UCSD-AML1 (cell line): ENCODE measurements around the gene FRMD1.

Source experiments
- DNase-seq: peaks from one replicate; lab custom pipeline; 2025; ENCODE audit not compliant: unreplicated experiment; lab: John Stamatoyannopoulos, UW

Gene FRMD1

DNA sequence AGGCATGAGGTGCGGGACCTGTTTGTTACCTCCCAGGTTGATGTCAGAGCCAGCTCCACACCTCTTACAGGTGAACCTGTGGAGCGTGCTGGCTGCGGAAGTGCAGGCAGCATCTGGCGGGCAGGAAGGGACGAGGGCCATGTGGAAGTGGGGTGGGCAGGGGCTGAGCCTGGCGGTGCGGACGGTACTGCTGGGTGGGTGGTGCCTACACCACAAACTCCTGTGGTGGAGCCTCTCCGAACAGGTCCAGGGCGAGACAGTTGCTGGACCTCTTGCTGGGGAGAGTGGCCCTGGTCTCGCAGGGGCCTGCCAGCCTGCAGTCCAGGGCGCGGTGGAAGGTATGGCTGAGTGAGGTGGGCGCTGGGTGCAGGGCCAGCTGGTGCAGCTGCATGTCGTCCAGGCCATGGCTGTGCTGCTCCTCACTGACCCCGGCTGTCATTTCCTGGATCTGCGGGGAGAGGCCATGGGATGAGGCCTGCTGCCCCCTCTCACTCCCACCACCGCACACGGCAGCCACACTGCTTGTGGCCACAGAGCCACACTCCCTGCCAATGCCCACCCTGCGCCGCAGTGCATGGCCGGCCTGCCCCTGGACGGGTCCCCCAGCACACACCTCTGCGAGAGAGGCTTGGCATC lies 22.0 kb downstream of the FRMD1 start:
- DNase-seq = no peak

DNA sequence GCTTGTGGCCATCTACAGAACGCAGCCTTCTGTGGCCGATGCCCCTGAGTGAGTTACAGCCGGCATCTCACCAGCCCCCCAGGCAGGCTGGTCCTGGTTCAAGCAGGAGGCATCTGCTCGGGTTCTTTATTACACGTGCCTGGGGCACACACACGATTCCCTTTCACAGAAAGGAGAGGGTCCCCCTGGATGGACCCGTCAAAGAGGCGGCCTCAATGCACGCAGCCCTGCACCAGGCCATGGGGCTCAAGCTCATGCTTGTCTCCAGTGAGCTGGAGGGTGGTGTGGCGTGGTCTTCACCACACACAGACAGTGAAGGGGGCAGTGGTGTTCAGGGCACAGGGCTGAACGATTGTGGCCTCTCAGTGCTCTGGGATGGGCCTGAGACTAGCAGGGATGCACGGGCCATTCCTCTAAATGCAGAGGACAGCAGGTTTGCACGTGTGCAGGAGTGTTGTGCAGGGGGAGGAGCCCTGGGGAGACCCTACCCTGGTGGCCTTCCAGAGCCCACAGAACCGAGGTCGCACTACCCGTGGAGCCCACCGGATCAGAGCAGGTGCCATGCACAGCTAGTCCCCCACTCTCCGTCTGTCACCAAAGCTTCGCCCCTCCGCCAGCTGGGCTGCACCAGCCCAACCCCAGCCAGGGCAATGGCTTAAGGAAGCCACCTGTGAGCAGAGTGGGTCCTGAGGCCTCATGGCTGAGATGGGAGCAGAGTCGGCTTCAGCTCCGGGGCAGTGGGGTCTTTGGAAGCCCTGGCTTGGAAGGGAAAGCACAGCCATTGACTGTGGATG lies 23.1 kb downstream of the FRMD1 start:
- no peak for DNase-seq

DNA sequence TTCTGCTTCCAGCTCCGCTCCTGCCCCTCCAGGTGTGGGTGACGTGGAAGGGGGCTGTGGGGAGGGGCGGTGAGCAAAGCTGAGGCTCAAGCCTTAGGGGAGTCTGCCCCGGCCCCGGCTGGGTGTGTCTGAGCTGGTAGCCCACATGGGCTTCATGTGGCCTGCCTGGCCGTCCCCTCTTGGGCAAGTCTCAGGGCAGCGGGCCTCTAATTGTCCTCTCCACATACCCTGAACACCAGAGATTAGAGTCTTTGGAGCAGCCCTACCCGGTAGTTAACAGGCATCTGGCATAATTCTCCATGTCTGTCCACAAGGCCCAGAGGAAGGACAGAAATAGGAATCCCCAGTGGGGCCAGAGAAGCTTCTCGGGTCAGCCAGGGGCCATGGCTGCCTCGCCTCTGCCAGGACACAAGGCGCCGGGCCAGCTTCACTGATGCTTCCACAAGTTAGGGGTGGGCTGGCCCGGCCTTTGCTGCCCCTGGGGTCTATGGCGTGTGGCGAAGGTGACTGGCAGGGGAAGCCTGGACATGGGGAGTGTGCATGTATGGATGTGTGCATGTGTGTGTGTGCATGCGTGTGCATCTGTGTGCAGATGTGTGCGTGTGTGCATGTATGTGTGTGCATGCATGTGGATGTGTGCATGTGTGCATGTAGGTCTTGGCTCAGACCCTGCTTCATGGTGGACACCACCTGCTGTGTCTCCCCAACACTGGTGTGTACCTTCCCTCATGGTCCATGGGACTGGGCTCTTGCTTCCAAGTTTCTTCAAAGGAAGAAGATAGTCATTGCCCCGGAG lies 24.0 kb downstream of the FRMD1 start:
- DNase-seq = no peak

DNA sequence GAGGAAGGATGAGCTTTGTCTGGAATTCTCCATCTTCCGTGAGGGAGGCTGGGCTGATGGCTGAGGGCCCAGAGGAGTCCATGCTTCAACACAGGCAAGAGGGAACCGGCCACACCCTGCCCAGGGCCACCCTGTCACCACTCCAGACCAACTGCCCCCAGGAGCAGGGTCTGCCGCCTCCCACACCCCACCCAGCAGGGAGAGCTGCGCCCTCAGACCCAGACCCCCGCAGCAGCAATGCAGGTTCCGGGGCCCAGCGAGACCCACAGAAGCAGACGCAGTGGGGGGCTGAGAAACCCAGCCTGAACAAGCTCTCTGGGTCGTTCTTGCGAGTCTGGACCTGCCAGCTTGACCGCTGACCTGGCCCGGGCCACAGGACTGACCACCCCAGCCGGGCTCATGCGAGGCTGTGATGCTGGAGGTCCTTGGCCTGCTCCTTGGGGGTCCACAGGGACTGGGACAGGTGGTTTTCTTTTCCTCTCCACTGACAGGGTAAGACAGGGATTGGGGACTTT lies 25.0 kb downstream of the FRMD1 start:
- no peak for DNase-seq

DNA sequence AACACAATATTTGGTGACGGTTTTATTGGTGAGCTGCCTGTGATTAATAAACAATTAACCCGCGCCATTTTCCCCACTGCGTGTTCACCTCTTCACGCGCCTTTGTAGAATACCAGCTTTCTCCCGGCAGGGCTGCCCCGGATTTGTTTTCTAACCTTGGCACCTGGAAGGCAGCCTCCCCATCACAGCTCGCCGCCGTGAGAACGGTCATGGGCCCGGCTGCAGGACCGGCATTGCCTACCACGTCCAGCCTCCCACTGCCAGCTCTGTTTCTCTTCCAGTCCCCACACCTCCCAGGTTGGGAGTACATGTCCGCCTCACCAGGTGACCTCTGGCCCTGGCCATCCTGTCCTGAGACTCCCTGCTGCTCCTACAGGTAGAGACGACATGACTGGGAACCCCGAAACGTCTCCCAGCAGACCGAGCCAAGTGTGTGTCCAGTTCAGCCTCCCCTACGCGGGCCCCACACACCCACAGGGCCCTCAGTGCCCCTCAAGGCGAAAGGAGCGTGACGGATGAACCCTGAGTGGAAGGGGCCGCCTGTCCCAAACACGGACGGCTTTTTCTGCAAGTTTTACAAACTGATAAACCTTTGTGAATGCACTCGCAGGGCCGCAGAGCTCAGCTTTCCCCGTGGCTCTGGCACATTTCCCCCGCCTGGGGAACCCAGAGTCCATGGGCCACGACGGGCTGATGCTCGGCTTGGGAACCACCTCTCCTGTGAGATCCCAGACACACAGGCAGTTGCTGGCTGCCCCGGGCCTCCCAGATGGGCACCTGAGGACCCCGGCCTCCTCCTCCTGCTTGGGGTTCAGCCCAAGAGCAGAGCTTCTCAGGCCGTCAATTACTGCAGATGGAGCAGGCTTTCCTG lies 25.7 kb downstream of the FRMD1 start:
- no peak for DNase-seq

DNA sequence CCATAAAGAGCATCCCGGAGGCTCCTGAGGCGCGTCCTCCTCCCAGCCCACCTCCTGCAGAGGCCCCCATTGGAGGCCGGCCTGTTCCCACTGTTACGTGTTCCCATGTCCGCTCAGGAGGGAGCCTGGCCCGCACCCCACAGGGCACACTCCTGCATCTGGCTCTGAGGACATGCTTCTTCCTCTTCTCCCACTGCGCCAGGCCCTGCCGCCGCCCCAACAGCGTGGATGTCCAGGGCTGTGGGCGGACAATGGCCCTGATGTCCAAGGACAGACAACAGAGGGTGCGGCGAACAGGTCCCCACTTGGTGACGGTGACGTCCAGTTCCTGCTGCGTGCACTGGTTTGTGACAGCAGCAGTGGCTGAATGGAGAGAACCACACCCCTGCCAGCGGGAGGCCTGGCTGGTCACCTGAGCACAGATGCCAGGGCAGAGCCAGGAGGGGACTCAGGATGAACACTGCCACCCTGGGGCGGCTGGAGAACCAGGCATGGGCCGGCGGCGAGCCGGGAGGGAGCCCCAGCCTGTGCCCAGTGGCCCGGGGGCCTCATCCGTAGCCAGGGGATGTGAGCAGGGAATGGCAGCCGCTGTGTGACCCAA lies 26.6 kb downstream of the FRMD1 start:
- DNase-seq = no peak

DNA sequence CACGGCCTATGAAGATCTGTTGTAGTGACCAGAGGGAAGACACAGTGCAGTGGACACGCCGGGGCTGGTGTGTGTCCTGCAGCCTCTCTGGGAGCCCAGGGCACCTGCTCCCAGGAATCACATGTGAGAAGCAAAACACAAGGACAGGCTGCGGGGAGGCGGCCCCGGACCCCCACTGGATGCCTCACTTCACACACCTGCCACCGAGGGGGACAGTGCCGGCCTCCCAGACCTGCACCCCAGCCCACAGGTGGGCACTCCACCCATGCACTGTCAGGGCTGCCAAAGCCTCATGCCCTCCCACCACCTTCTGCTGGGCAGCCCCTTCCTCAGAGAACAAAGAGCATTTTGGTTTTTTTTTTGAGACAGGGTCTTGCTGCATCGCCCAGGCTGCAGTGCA lies 27.4 kb downstream of the FRMD1 start:
- DNase-seq = no peak

DNA sequence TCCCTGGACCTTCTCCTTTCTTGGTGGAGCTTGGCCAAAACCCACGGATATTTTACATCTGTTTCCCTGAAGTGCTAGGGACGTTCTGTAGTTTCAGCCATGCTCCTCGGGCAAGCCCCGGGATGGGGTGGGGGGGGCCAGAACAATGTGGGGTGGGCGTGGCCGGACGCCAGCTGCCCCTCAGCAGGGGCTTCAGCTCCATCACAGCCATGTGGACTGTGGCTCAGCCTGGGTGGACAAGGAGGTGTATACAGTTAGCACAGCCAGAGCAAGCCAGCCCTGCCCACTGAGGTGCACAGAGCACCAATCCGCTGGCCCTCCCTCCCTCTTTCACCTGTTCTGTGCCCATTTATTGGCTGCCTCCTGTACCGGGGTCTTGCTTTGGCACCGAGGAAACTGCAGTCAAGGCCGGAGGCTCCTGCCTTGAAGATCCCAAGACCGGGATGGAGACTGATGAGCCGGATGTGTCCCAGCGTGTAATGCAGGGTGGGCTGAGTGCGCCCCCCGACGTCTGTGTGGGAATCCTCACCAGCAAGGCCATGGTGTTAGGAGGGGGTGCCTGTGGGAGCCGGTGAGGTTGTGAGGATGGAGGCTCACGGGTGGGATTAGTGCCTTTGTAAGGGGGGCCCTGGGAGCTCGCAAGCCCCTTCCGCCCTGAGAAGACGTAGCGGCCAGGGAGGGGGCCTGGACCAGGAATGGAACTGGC lies 28.0 kb downstream of the FRMD1 start:
- DNase-seq = no peak

DNA sequence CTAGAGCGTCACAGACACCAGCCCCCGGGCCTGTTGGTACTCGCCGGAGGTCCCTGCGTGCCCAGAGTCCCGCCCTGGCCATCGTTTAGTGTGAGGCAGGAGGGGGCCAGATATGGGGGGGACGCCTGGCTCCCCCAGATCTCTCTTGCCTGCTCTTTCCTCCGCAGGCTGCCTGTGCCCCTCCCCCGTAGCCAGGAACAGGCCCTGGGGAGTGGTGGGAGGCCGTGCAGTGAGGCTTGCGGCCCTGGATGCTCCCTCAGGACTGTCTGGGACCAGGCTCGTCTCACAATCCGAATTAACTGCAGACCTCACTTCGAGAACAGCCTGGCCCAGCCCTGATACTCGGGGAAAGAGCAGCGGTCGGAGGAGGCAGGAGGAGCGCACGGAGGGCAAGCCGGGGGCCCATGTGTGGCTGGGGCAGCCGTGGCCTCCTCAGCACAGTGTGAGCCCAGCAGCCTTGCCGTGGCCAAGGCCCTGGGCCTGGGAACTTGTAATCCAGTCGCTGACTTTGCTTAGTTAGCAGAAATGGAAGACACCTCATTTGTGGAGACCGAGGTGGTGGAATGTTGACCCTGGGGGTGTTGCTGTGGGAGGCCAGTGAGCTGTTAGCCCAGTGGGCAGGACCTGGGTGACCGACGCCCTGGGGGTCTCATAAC lies 28.7 kb downstream of the FRMD1 start:
- DNase-seq = no peak

DNA sequence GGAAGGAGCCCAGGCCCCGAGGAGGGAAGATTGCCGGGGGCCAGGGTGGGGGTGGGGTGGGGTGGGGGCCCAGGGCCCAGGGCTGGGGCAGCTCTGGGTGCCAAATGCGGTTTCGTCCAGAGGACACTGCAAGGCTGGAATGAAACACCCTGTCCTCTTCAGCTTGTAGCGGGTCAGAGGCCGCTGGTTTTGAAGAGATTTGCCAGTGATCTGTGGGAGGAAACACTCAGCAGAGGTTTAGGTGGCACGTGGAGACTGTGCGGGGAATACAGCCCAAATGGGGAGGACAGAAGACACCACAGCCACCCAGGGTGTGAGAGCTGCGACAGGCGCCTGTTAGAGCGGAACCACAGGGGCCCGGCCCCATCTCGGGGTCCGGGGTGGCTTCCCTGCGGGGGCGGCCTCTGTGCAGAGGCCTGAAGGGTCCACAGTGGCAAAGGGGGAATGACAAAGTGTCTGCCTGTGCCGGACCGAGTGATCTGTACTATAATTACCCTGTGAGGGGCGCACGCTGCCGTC lies 29.2 kb downstream of the FRMD1 start:
- no peak for DNase-seq

DNA sequence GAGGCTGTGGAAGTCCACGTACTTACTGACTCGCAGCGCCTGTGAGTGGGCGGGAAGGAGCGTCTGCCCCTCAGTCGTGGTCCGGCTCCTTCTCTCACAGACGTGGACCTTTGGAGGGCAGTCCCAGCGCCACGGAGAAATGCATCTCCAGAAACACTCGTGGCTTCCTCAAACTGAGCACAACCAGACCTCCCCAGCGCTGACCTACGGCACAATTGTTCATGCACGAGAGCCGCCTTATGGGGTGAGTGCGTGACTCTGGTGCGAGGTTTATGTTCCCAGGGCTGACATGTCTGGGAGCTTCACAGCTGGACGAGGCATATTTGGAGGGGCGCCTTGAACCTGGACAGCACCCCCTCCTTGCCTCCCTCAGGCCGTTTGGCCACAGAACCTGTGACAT lies 29.7 kb downstream of the FRMD1 start:
- no peak for DNase-seq

DNA sequence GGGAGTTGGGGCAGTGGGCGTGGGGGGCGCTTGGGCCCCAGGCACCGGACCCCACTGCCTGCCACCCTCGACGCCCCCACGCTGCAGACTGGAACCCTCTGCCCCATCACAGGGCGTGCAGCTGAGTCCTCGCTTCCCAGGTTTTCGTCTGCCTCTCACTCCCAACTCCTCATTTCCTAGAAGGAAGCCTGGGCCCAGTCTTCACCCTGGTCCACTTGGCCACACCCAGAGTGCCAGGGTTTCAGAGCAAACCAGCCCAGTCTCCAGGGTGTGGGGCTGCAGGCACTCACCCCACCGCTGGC lies 30.3 kb downstream of the FRMD1 start:
- DNase-seq = no peak

DNA sequence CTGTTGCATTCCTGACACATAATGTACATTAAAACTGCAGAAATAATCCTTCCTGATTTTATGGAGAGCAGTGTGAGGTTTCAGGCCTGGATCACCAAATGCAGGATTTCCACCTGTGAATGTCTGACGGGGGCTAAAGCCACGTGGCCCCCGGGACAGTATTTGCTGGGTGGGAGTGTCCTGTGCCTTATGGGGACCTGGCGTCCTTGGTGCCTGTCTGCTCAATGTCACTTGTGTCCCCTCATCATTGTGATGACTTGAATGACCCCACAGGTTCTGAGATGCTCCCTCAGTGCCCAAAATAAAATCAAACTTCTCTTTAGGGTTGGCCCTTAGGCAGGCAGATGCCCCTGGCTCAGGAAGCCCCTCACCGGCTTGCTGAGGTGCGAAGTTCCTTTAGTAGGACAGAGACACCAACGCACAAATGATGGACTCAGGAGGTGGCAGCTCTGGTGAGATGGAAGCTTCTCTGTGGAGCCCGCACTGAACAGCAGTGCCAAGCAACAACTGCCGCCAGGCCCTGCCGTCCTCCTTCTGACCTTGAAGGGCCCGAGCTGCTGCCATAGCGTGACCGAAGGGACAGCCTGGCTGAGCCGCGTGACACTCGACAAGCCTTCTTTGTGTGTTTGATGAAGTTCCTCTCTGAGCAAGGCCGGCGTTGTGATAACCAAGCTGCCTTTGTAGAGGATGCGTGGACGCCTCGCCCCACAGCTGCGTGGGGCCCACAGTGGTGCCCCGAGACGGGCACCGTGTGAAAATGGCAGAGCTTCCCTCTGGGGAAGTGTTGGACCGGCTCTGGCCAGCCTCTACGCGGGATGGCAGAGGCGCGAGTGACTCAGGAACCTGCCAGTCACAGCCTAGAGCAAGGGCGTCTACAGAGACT lies 30.9 kb downstream of the FRMD1 start:
- no peak for DNase-seq

DNA sequence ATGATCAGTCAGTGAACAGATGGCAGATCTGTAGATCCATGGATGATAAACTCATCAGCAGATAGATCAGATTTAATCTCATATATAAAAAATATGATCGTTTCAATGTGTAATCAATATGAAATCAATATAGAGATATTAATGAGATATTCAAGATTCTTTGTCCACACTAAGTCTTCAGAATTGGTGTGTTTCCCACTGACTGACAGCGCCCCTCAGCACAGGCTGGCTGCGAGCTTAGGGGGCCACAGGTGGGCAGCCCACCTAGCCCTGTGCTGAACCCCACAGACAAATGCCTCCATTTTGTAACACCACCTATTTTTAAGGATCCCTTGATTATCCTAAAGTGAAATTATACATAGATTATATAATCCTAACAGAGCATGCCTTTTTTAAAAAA lies 32.3 kb downstream of the FRMD1 start:
- DNase-seq = no peak

DNA sequence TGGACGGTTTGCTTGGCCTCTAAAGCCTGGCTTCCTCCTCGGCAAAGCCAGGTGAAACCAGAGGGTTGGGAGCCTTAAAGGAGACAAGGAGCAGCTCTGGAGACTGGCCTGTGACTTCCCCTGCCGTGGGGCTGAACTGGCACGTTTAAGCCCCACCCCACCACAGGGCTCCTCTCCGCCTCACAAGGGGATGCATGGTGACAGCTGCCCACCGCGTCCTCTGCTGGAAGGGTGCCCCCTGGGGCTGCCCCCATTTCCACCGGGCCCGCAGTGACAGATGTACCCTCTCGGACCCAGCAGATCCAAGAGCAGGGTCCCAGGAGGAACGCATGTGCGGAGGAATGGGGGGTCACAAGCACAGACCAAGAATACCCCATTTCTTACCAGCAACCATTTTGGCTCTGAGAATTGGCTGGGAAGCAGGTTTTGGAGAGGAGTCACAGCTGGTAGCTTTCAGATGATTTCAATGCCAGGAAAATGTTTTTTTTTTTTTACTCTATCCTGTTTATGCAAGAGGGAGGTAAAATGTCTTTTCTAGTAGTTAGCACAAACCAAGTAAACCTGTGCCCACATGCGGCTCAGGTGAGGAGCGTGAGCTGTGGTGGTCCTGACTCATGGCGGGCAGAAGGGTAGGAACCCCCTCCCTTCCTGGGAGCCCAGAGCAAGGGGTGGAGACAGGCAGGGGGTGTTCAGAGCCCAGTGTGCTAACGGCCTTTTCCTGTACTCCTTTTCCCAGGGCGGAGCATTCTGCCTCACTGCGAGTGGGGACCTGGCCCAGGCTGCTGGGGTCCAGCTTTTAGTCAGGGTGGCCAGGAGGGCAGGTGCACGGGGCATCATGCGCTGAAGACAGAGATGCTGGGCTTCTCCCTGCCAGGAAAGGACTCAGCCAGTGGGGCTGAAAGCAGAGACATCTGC lies 33.0 kb downstream of the FRMD1 start:
- DNase-seq = no peak

DNA sequence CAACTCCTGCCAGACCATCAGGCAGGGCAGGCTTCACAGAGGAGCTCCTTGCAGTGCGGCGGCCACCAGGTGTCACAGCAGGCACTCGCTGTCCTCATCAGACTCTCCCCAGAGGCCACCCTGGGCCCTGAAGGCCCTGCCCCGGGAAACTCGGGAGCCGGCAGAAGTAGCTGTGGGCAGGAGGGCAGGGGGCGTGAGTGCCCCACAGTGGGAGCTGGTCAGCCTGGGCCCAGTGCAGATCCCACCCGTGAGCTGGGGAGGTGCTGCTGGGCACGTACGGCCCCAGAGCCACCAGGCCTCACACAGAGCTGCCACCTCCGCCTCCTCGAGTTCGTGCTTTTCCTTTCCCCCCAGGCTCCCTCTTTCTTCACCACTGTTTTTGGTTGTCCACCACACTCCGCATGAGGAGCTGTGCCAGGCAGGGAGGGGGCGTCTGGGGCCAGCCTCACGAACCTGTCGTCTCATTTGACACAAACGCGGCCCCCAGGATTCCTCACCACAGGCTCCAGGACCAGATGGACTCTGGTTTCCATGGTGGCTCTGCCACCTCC lies 33.8 kb downstream of the FRMD1 start:
- DNase-seq = no peak

DNA sequence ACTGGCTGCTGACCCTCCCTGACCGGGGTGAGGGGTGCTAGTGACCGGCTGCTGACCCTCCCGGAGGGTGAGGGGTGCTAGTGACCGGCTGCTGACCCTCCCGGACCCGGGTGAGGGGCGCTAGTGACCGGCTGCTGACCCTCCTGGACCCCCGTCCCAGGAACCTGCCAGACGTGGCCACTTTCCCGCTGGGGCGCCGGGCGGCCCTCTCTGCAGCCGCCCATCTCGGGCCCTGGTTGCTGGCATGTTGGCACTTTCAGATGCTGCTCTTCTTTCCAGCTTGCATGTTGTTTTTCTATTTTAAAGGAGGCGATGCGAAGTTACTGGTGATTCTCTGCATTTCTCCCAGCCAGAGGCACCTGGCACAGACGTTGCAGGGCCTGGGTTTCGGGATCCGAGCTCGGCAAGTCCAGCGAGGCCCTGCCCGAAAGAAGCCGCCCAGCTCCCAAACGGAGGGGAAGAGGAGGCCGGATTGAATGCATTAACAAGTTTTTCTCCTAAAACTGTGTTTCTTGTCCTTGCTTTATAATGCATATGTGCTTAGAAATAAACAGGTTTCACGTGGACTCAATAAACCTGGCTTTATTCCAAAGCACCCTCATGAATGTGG lies 34.4 kb downstream of the FRMD1 start:
- no peak for DNase-seq
